OCI-LY3 (cell line): Measurements from ENCODE around the gene MERTK.

ENCODE experiments used
- CTCF ChIP-seq: fragments of 200-600, 300-600 bp; sonication (generic); IDR thresholded peaks from 2 replicates; pipeline ENCODE4 v1.5.1; 2014; ENCODE audit warnings: antibody characterized with exemption, low read length, low read depth
- EZH2phosphoT487 ChIP-seq: fragments of 200-600 bp; shearing (Covaris generic); IDR thresholded peaks from 2 replicates; pipeline ENCODE4 v1.6.1; 2018; ENCODE audit warnings: antibody characterized with exemption, mixed run types, low read depth

GRCh38 chr2:111990375-111990774 is 92.0 kb downstream of the MERTK start:
- TF ChIP-seq CTCF (no peak), EZH2phosphoT487 (no peak)
